ENCODE data around the gene APBB1.

APBB1 gene

GRCh38 chr11:6390718-6391469 lies 28.0 kb downstream of the APBB1 start:
- DNase-seq: no peak

GRCh38 chr11:6389905-6390717 lies 28.8 kb downstream of the APBB1 start, which contains the start of gene SMPD1:
SMPD1 (plus strand) TSS chr11:6390474; CDS start chr11:6390599, 125 bp downstream.
- peak; percentile 93 for DNase-seq

GRCh38 chr11:6388748-6389147 lies 30.1 kb downstream of the APBB1 start:
- no peak for DNase-seq

GRCh38 chr11:6387811-6388599 lies 30.9 kb downstream of the APBB1 start:
- DNase-seq: no peak

- DNase-seq: no peak
Observed at GRCh38 chr11:6385046-6385777, 33.7 kb downstream of the APBB1 start.

GRCh38 chr11:6378640-6378989 lies 40.3 kb downstream of the APBB1 start:
- DNase-seq: no peak

- no peak for DNase-seq
Observed at GRCh38 chr11:6377902-6378639, 40.8 kb downstream of the APBB1 start.

GRCh38 chr11:6371825-6372224 lies 47.1 kb downstream of the APBB1 start:
- DNase-seq: no peak

- DNase-seq: no peak
Observed at GRCh38 chr11:6365659-6366058, 53.2 kb downstream of the APBB1 start.

- DNase-seq: peak; percentile 78
Observed at GRCh38 chr11:6362873-6363678, 55.8 kb downstream of the APBB1 start.

GRCh38 chr11:6362185-6362872 lies 56.6 kb downstream of the APBB1 start:
- no peak for DNase-seq

- no peak for DNase-seq
Observed at GRCh38 chr11:6360183-6360582, 58.7 kb downstream of the APBB1 start.

- peak; percentile 53 for DNase-seq
Observed at GRCh38 chr11:6357222-6357621, 61.7 kb downstream of the APBB1 start.

- no peak for DNase-seq
Observed at GRCh38 chr11:6356503-6357055, 62.3 kb downstream of the APBB1 start.

- DNase-seq: no peak
Observed at GRCh38 chr11:6354651-6355485, 64.0 kb downstream of the APBB1 start.

GRCh38 chr11:6353367-6353987 lies 65.4 kb downstream of the APBB1 start:
- peak; percentile 72 for DNase-seq

- no peak for DNase-seq
Observed at GRCh38 chr11:6351782-6352382, 67.0 kb downstream of the APBB1 start.

GRCh38 chr11:6350486-6350885 lies 68.4 kb downstream of the APBB1 start:
- DNase-seq: no peak
